Immature natural killer cell (primary cell): ENCODE measurements around the gene GYG1. TPM values are rescaled to one million over a fixed set of nuclear protein-coding genes. Genes with fewer than 3 reads are reported as not detected.

Experiments
- DNase-seq, 3 donors: peaks; one replicate each; pipeline ENCODE4 v3.0.0; 2022; ENCODE audit warnings: mixed read lengths in 1 of 3
- H3K27ac Mint-ChIP-seq, 6 donors: one replicate each; pipeline ENCODE4 v1.8.0; 2020; ENCODE audit warnings: mixed read lengths in 6 of 6, mild to moderate bottlenecking in 5 of 6, inconsistent platforms in 4 of 6, moderate library complexity in 3 of 6
- H3K27me3 Mint-ChIP-seq, 3 donors: one replicate each; pipeline ENCODE4 v1.8.0; 2020 to 2021; ENCODE audit warnings: low read depth in 3 of 3, mild to moderate bottlenecking in 3 of 3, mixed read lengths in 3 of 3, moderate library complexity in 3 of 3, inconsistent platforms in 1 of 3
- H3K36me3 Mint-ChIP-seq, 3 donors: one replicate each; pipeline ENCODE4 v1.8.0; 2020; ENCODE audit warnings: mixed read lengths in 3 of 3, inconsistent platforms in 2 of 3, mild to moderate bottlenecking in 2 of 3
- H3K4me1 Mint-ChIP-seq, 2 donors: one replicate each; pipeline ENCODE4 v1.8.0; 2020; ENCODE audit warnings: inconsistent platforms in 2 of 2, mild to moderate bottlenecking in 2 of 2, mixed read lengths in 2 of 2, moderate library complexity in 1 of 2
- H3K4me3 Mint-ChIP-seq, 5 donors: one replicate each; pipeline ENCODE4 v1.8.0; 2020; ENCODE audit warnings: mild to moderate bottlenecking in 5 of 5, mixed read lengths in 5 of 5, inconsistent platforms in 3 of 5, moderate library complexity in 3 of 5
- H3K9me3 Mint-ChIP-seq, 6 donors: one replicate each; pipeline ENCODE4 v1.8.0; 2020; ENCODE audit warnings: mild to moderate bottlenecking in 6 of 6, mixed read lengths in 6 of 6, inconsistent platforms in 4 of 6, moderate library complexity in 3 of 6
- polyA plus RNA-seq, 3 donors: library from polyadenylated mRNA; unstranded; fragments of 300-500 nt; fragmentation: Illumina TruSeq; gene quantifications; one replicate each; pipeline ENCODE4 v1.2.3, GENCODE V29; 2021

GYG1 gene
- polyA plus RNA-seq, 3 donors from 2014 or later = 73.5 to 102 (median 91.8) TPM

- peak in 2 of 3 donors; percentile 16 to 19 for DNase-seq
- H3K4me3 Mint-ChIP-seq = peak overlapping the region; percentile 23 to 71 (median 59)
These were observed 51.5 kb downstream of the GYG1 start for GRCh38 chr3:149042789-149043386.

GRCh38 chr3:149044339-149045083, 53.2 kb downstream of the GYG1 start:
- no peaks in the 10 kb centered on the region for H3K9me3 Mint-ChIP-seq
- peaks cover 20 to 33% of the 10 kb centered on the region in 2 donors for H3K4me1 Mint-ChIP-seq
- H3K36me3 Mint-ChIP-seq = peaks cover 2 to 29% (median 21%) of the 10 kb centered on the region in 3 donors
- H3K27me3 Mint-ChIP-seq = no peaks in the 10 kb centered on the region
- H3K27ac Mint-ChIP-seq = peak overlapping the region in 4 of 6 donors; percentile 8 to 27 (median 19)
- DNase-seq = no peak
- no peak overlapping the region for H3K4me3 Mint-ChIP-seq

More at GRCh38 chr3:149042789-149043386, 51.5 kb downstream of the GYG1 start:
- H3K9me3 Mint-ChIP-seq = no peaks in the 10 kb centered on the region
- H3K36me3 Mint-ChIP-seq = peaks cover 7 to 26% (median 24%) of the 10 kb centered on the region in 3 donors
- no peaks in the 10 kb centered on the region for H3K27me3 Mint-ChIP-seq
- peaks cover 20 to 33% of the 10 kb centered on the region in 2 donors for H3K4me1 Mint-ChIP-seq
- peak overlapping the region; percentile 66 to 87 (median 81) for H3K27ac Mint-ChIP-seq

GRCh38 chr3:149055575-149055974, 64.2 kb downstream of the GYG1 start:
- no peak for DNase-seq
- no peaks in the 10 kb centered on the region for H3K4me1 Mint-ChIP-seq
- H3K27me3 Mint-ChIP-seq = no peaks in the 10 kb centered on the region
- peaks cover 51 to 66% (median 58%) of the 10 kb centered on the region in 3 donors for H3K36me3 Mint-ChIP-seq
- no peaks in the 10 kb centered on the region for H3K9me3 Mint-ChIP-seq
- peak overlapping the region in 2 of 6 donors; percentile 30 to 42 for H3K27ac Mint-ChIP-seq
- no peak overlapping the region for H3K4me3 Mint-ChIP-seq

GRCh38 chr3:149058198-149058597, 66.9 kb downstream of the GYG1 start:
- no peaks in the 10 kb centered on the region for H3K27me3 Mint-ChIP-seq
- H3K27ac Mint-ChIP-seq = no peak overlapping the region

DNA sequence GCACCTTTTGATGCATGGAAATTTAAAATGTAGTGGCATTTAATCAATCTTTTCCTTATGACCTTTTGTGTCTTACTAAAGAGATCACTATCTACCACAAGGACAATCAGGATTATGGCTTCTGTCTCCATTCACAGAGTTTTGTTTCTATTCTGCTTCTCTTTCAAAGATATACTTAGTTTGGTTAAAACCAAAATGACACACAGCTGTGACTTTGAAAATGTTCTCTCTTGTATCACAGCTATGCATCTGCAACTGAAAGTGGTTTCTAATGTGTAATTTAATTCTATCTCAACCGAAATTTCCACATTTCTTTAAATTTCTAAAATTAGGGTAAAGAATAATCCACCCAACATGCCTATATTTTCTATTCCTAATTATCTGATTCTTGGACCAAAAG, 67.3 kb downstream of the GYG1 start:
- no peaks in the 10 kb centered on the region for H3K4me1 Mint-ChIP-seq
- H3K9me3 Mint-ChIP-seq = no peaks in the 10 kb centered on the region
- peaks cover 36 to 50% (median 40%) of the 10 kb centered on the region in 3 donors for H3K36me3 Mint-ChIP-seq
- DNase-seq = no peak
- no peaks in the 10 kb centered on the region for H3K27me3 Mint-ChIP-seq
- no peak overlapping the region for H3K27ac Mint-ChIP-seq
- H3K4me3 Mint-ChIP-seq = no peak overlapping the region

More at GRCh38 chr3:149058198-149058597, 66.9 kb downstream of the GYG1 start:
- no peaks in the 10 kb centered on the region for H3K9me3 Mint-ChIP-seq
- no peak overlapping the region for H3K4me3 Mint-ChIP-seq
- no peak for DNase-seq
- H3K4me1 Mint-ChIP-seq = no peaks in the 10 kb centered on the region
- H3K36me3 Mint-ChIP-seq = peaks cover 39 to 54% (median 45%) of the 10 kb centered on the region in 3 donors

DNA sequence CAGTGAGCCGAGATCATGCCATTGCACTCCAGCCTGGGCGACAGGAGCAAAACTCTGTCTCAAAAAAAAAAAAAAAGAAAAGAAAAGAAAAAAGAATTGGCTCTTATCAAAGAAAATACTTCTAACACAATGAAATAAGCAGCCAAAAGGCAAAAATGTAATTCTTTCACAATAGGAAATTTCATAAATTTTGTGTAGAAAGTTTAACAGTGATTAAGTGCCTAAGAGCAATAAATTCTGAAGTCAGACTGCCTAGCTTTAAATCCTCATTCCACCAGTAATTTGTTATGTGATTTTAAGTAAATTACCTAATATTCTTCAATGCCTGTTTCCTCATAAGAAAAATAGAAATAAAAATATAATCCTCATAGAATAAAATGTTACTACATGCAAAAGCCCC, 70.4 kb downstream of the GYG1 start:
- no peaks in the 10 kb centered on the region for H3K4me1 Mint-ChIP-seq
- no peaks in the 10 kb centered on the region for H3K9me3 Mint-ChIP-seq
- peaks cover 25 to 32% (median 27%) of the 10 kb centered on the region in 3 donors for H3K36me3 Mint-ChIP-seq
- no peak overlapping the region for H3K27ac Mint-ChIP-seq
- DNase-seq = no peak
- peaks cover 0 to 2% (median 0%) of the 10 kb centered on the region in 3 donors for H3K27me3 Mint-ChIP-seq
- H3K4me3 Mint-ChIP-seq = no peak overlapping the region

- DNase-seq = no peak
- no peak overlapping the region for H3K4me3 Mint-ChIP-seq
- no peaks in the 10 kb centered on the region for H3K9me3 Mint-ChIP-seq
- peaks cover 10 to 26% (median 13%) of the 10 kb centered on the region in 3 donors for H3K36me3 Mint-ChIP-seq
- peaks cover 0 to 2% (median 0%) of the 10 kb centered on the region in 3 donors for H3K27me3 Mint-ChIP-seq
- no peak overlapping the region for H3K27ac Mint-ChIP-seq
- no peaks in the 10 kb centered on the region for H3K4me1 Mint-ChIP-seq
These were observed 76.5 kb downstream of the GYG1 start for GRCh38 chr3:149067883-149068282.

Other genes starting within 250 kb of the GYG1 start
- not detected for gene CPB1, start 163.7 kb upstream of the GYG1 start, polyA plus RNA-seq
- gene CPA3, start 126.2 kb upstream of the GYG1 start, polyA plus RNA-seq = under 1 TPM in 1 of 3 donors, not detected in 2; 0.32 TPM
- 10 to 100 TPM; 13.0 to 33.8 (median 15.5) TPM for gene HLTF, start 95.0 kb downstream of the GYG1 start, polyA plus RNA-seq
- 10 to 100 TPM; 45.7 to 69.7 (median 51.9) TPM for gene HPS3, start 138.1 kb downstream of the GYG1 start, polyA plus RNA-seq
- under 1 TPM in 1 of 3 donors, not detected in 2; 0.77 TPM for gene CP, start 230.3 kb downstream of the GYG1 start, polyA plus RNA-seq